Colon (tissue), 2 donors: ENCODE measurements around the gene MAG.
"Not testable (repeated sequence)": the region's sequence is repeated elsewhere in the genome, so short reads cannot be mapped to it uniquely, and the experiment has no call there.

Experiments used
- FAIRE-seq: peaks from 2 replicates; lab custom pipeline; 2012; peaks lifted over from hg19 to GRCh38; lab: Jason Lieb, UNC
- donor health status: control.
- donor health status: control.

The MAG gene

DNA sequence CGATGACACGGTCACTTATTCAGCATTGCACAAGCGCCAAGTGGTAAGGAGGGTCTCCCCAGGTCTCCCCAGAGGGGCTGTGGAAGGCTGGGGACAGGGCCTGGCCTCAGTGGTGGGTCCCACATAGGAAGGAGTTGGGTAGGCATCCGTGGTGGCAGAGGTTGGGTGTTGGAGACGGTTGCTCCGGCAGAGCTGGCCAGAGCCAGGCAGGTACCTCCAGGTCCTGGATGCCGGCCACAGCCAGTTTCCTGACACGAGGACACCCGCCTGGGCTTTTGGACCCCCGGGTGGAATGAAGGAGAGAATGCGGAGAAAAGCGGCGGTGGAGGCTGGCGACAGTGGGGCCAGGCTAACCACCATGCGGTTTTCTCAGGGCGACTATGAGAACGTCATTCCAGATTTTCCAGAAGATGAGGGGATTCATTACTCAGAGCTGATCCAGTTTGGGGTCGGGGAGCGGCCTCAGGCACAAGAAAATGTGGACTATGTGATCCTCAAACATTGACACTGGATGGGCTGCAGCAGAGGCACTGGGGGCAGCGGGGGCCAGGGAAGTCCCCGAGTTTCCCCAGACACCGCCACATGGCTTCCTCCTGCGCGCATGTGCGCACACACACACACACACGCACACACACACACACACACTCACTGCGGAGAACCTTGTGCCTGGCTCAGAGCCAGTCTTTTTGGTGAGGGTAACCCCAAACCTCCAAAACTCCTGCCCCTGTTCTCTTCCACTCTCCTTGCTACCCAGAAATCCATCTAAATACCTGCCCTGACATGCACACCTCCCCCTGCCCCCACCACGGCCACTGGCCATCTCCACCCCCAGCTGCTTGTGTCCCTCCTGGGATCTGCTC lies 54.5 kb downstream of the MAG start:
- no peak for FAIRE-seq

DNA sequence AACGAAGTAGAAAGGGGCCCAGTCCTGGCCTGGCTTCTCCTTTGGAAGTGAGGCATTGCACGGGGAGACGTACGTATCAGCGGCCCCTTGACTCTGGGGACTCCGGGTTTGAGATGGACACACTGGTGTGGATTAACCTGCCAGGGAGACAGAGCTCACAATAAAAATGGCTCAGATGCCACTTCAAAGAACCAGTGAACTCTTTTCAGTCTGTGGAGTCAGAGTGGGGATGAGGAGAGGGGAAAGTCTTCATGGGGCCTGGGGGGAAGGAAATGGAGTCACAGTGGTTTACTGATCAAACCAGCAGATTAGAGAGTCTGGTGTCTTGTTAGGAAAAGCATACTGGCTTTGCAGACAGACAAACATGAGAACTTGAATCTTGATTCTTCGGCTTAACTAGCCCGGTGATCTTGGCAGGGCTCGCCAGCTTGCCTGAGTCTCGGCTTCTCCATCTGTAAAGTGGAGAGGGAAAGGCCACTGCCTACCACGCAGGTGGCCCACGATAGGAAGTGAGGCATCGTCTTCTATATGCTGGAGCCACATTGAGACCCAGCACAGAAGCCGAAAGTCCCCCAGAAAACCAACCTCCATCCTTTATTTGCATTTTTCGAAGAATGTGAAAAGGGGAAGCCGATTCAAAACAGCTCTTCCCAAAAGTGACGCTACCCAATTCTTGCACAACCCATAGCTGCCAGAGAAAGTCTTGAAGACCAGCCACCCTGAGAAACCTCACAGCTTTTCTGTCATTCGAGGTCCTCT lies 55.4 kb downstream of the MAG start, which contains the start of gene FFAR1:
Gene FFAR1, plus strand, starts transcription at position 732 of the 759 bp plus-strand sequence. CDS start 3,650 bp downstream, outside the sequence.
- FAIRE-seq: no peak

DNA sequence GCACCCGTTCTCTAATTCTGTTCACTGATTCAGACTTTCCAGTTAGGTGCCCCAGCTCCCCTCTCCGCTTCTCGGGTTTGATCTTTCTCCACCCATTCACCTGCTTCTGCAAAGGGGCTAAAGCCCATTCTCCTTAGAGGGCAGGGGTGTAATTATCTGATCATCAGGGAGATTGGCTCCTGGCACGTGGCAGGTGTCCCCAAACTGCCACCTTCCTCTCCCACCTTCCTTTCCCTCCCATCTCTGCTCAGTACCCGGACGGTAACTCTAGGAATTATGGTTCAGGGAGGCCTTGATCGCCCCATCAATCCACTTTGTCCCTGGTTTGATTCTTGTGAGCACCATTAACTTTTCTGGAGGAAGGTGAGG lies 56.0 kb downstream of the MAG start:
- no peak for FAIRE-seq

DNA sequence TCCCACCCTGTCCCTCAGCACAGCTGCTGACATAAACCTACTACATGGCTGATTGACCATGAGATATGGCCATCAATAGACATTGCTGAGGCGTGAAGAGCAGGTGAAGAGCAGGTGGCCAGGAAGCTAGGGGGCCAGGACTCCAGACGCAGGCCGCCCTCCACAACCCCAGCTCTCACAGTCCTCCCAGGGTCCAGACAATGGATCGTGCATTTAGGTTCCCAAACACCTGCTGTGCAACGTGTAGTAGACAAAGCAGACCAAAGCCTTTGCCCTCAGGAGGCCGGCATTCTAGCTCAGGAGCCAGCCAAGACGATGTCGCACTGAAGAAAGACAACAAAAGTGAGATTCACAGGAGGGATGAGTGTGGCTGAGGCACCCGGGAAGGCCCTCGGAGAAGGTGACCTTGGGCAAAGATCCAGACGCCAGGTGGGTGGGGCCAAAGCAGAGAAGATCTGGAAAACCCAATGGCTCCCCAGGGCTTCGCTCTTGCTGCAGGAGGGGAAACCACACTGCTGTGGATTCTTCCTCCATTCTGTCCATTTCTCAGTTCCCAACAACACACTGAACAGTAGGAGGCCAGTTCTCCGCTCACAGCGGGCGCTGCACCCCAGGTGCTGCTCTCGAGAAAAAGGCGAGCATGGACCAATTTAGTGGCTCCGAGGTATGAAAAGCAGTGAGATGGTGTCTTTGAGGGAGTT lies 57.1 kb downstream of the MAG start:
- FAIRE-seq: no peak

DNA sequence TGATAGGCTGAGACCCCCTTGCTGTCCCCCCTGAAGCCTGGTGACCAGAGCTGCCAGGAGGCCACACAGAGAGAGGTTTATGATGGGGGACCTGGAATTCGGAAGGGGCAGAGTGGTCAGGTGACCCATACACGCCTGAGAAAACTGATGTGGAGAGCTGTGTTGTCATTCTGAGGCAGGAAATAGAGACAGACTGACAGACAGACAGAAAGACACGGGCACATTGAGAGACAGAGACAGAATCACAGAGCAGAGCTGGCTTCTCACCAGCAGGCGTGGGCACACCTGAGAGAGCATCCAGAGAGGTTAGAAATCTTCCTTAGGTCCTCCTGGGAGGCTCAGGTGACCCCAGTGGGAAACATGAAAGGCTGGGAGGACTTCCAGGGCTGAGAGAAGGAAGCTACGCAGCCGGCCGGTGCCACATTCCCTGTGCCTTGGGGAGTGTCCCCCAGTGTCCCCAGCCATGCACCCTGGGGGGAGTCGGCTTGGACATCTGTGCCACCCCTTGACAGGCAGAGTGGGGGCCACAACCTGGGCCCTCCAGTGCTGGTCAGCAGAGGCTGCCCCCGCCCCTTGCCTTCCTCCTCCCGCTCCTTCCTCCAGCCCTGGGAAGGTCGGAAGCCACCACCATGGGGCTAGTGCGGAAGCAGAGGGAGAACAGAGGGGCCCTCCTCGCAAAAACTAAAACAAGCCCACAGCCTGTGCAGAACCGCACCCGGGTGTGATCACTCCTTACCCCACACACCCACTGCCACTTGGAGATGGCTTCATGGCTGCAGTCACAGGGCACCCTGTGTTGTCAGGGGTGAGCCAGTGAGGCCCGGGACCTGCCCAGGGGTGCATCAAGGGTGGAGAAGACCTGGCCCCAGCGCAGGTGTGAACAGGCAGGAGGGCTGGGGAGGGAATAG lies 57.9 kb downstream of the MAG start:
- no peak for FAIRE-seq

DNA sequence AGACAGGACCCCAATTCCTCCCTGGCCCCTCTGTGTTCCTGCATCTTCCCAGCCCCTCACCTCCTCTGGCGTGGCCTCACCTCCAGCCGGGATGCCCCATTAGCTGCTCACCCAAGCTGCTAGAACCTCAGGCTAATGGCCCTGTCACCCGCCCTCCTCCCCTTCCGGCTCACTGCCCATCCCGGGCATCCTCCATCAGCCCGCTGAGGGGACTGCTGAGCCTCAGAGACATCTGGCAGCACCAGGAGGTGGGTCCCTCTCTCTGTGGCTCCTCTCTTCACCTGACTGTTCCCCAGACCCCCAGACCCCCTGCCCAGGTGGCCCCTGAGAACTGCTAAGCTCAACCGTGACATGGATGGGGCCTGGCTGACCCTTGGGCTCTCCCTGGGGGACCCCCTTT lies 58.6 kb downstream of the MAG start:
- FAIRE-seq: no peak

DNA sequence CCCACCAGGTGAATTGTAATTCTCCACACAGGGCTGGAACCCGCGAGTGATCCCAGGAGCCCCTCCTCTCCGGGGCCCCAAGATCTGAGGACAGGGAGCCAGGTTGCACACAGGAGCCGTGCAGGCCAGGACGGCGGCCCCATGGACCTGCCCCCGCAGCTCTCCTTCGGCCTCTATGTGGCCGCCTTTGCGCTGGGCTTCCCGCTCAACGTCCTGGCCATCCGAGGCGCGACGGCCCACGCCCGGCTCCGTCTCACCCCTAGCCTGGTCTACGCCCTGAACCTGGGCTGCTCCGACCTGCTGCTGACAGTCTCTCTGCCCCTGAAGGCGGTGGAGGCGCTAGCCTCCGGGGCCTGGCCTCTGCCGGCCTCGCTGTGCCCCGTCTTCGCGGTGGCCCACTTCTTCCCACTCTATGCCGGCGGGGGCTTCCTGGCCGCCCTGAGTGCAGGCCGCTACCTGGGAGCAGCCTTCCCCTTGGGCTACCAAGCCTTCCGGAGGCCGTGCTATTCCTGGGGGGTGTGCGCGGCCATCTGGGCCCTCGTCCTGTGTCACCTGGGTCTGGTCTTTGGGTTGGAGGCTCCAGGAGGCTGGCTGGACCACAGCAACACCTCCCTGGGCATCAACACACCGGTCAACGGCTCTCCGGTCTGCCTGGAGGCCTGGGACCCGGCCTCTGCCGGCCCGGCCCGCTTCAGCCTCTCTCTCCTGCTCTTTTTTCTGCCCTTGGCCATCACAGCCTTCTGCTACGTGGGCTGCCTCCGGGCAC lies 59.6 kb downstream of the MAG start:
- FAIRE-seq: no peak

DNA sequence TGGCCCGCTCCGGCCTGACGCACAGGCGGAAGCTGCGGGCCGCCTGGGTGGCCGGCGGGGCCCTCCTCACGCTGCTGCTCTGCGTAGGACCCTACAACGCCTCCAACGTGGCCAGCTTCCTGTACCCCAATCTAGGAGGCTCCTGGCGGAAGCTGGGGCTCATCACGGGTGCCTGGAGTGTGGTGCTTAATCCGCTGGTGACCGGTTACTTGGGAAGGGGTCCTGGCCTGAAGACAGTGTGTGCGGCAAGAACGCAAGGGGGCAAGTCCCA lies 60.2 kb downstream of the MAG start:
- no peak for FAIRE-seq

DNA sequence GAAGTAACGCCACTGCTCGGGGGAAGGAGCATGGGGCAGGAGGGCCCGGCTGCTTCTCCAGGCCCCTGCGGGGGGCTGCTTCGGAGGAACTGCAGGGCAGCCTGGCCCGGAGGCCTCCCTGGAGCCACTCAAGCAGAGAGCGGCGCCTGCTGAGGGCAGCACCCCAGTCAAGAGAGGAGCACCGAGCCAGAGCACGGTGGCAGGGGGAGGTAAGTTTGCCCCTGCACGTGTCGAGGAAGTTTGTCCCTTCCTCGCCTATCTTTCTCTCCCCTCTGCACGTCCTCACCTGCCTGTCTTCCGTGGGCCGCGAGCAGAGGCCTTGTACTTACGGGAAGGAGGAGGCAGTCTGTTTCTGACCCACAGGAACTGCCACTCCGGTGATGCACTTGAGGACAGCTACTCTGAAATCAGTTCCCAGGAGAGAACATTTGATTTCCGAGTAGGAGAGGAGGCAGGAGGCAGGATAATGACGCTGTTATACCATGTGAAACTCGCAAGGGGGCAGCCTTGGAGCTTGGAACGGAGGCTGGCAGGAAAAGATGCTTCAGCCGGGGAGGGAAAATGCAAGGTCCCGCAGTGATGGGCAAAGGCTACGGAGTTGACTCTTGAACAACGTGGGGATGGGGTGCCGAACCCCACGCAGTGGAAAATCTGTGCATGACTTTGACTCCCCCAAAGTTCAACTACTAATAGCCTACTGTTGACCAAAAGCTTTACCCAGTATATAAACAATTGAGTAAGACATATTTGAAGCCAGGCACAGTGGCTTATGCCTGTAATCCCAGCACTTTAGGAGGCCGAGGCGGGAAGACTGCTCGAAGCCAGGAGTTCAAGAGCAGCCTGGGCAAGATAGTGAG lies 60.7 kb downstream of the MAG start:
- FAIRE-seq: no peak

DNA sequence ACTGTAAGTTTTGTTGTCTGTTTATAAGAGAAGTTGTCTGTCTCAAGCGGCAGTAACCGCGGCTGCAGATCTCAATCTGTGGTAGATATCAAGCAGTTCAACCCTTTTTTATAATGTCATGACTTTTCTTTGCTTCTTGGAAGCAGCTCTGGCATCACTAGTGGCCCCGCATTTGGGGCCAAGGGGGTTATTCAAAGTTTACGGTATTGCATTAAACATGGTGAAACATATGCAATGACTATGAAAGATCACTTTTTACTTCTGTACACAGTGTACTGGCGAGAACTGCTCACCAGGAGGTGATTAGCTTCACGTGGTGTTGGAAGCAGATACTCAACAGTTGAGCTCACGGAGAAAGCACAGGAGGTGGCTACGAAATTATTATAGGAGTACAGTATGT lies 61.7 kb downstream of the MAG start:
- no peak for FAIRE-seq

DNA sequence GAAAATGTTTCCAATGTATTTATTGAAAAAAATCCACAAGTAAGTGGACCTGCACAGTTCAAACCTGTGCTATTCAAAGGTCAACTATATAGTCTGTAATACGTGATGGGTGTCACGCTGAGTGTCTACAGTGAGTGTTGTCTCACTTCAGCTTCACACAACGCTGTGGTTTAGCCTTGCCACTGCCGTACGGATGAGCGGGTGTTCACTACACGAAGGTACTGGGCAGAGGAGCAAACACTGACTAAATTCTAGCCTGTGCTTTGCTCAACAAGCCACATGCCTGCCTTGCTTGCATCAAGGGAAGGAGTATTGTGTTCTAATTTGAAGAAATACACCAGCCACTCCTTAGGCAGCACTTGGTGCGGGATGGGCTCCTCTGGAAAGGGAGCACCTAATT lies 62.9 kb downstream of the MAG start:
- FAIRE-seq: no peak

DNA sequence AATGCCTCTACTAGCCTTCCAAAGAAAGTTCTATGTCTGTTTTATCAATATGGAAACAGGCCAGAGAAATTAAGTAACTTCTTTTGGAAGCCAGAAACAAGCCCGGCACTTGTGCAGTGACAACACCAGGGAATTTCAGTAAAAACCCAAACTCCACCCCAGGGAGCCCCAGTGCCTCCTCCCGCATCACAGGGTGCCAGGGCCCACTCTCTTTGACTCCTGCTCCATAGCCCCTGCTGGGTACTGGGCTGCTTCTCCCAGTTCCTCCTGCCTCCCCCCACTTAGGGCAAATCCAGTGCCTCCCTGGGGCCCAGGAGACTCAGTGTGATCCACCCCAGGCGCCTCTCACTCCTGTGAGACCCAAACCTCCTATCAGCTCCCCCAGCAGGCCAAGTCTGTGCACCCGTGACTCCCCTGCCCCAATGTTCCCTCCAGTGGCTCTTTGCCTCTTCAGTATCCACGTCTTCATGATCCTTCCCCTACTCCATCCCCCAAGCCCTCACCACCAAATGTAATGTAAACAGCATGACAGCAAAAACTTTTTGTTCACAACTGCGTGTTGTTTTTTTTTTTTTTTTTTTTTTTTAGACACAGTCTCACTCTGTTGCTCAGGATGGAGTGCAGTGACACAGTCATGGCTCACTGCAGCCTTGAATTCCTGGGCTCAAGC lies 64.0 kb downstream of the MAG start:
- no peak for FAIRE-seq

DNA sequence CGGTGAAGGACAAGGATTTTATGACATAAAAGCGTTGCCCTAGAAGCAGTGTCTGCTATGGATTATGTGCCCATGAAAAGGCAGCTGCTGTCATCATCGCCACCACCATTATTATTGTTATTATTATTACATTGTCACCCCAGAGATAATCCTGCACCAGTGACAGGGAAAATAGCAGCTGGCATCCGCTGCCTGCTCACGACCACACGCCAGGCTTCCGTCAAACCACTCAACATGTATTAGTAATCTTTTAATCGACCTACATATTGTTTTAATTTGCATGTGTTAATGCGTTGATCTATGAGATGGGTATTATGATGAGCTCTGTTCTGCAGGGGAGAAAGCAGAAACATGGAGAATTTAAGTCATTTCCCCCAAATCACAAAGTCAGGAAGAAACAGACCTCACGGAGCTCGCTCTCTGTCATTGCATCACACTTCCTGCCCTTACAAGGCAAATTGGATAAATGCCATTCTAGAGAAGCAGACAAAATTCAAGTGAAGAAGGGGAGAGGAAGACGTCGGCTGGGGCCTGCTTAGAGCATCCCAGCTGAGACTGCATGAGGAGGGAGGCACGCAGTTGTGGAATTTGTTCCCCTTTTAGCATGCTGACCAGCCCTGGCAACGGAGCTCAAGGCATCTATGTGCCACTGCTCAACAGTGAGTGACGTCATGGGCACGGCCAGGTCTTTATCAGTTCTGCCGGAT lies 66.1 kb downstream of the MAG start, which contains the start of gene FFAR3:
Gene FFAR3, plus strand, starts transcription at position 594 of the 707 bp plus-strand sequence. CDS start 431 bp downstream, outside the sequence.
- no peak for FAIRE-seq

DNA sequence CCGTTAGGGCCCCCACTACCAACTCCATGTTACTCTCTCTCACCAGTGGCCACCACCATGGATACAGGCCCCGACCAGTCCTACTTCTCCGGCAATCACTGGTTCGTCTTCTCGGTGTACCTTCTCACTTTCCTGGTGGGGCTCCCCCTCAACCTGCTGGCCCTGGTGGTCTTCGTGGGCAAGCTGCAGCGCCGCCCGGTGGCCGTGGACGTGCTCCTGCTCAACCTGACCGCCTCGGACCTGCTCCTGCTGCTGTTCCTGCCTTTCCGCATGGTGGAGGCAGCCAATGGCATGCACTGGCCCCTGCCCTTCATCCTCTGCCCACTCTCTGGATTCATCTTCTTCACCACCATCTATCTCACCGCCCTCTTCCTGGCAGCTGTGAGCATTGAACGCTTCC lies 66.9 kb downstream of the MAG start:
- not testable (repeated sequence) for FAIRE-seq

DNA sequence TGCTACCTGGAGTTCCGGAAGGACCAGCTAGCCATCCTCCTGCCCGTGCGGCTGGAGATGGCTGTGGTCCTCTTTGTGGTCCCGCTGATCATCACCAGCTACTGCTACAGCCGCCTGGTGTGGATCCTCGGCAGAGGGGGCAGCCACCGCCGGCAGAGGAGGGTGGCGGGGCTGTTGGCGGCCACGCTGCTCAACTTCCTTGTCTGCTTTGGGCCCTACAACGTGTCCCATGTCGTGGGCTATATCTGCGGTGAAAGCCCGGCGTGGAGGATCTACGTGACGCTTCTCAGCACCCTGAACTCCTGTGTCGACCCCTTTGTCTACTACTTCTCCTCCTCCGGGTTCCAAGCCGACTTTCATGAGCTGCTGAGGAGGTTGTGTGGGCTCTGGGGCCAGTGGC lies 67.4 kb downstream of the MAG start:
- FAIRE-seq: not testable (repeated sequence)

DNA sequence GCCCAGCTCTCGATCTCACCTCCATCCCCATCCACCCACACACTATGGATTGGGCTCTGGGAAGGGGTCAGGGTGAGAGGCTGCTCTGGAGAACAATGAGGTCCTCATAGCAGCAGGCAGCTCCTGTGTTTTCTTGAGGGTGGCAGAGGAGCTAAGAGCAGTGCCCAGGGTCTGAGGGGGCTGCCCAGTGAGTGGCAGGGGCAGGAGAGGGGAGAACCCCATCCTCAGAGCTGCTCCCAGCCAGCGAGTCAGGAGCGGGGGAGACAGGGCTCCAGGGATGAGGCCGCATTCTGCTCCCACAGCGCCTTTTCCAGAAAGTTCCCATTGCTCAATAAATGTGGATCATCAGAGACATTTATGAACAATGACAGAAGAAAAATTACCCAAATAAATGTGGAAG lies 68.1 kb downstream of the MAG start:
- FAIRE-seq: not testable (repeated sequence)

DNA sequence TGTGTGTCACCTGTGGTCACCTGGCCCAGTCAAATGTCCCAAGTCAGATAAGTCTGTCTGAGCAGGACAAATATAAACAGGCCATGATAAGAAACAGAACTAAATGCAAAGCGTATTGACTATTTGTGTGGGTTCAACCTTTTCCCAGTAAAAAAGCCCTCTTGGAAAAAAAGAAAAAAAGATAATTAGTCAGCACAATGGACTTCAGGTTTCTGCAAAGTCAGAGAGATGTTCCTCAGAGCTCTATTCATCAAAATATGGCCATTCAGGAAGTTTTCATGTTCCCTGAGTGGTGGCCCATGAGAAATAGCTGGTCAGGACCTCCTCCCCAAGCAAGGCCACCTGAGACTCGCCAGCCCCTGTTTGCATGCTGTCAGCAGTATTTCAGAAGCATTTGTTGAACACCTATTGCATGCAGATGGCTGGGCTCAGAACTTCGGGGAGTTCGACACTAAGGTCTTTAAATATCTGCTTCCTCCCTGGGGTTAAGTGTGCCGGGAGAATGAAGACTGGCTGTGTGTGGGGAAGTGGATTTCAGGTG lies 69.0 kb downstream of the MAG start:
- no peak for FAIRE-seq

DNA sequence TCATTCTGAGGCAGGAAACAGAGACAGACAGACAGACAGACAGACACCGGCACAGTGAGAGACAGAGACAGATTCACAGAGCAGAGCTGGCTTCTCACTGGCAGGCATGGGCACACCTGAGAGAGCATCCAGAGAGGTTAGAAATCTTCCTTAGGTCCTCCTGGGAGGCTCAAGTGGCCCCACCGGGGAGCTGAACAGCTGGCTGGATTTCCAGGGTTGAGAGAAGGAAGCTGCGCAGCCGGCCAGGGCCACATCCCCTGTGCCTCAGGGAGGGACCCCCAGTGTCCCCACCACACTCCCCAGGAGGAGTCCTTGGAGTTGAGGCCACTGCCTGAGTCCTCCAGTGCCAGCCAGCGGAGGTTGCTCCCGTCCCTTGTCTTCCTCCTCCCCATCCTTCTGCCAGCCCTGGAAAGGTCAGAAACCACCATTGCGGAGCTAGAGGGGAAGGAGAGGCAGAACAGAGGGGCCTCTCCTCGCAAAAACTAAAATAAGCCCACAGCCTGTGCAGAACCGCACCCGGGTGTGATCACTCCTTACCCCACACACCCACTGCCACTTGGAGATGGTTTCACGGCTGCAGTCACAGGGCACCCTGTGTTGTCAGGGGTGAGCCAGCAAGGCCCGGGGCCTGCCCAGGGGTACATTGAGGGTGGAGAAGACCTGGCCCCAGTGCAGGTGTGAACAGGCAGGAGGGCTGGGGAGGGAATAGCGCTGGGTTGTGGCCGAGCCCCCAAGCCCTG lies 70.5 kb downstream of the MAG start:
- no peak for FAIRE-seq
